ENCODE measurements around the gene TMEM158.
A peak's percentile ranks its signal among the peaks of the same experiment; 100 is the strongest.

TMEM158 gene

GRCh38 chr3:45226206-45226915, at the start of gene TMEM158:
Gene TMEM158 (minus strand): TSS chr3:45226287. CDS start chr3:45226027, 260 bp downstream.
- Histone ChIP-seq H3K27ac (ENCODE audit: low read depth, low read length) (no peak within 1 kb of the TSS), H3K27me3 (ENCODE audit: control insufficient read depth in 5 of 5, insufficient read depth in 4 of 5, low read length in 5 of 5) (peaks cover 5 to 41% (median 19%) of the 10 kb centered on the region in 5 donors), H3K4me1 (ENCODE audit: control insufficient read depth in 5 of 5, insufficient read depth in 5 of 5, low read length in 5 of 5) (peaks cover 0 to 14% (median 10%) of the 10 kb centered on the region in 5 donors), H3K9me3 (ENCODE audit: control insufficient read depth in 5 of 5, low read length in 5 of 5) (no peaks in the 10 kb centered on the region), H3K4me3 (ENCODE audit: low read depth in 1 of 5, low read length in 5 of 5) (peak within 1 kb of the TSS; percentile 59 to 80 (median 72)), H3K36me3 (ENCODE audit: control insufficient read depth in 5 of 5, insufficient read depth in 5 of 5, low read length in 5 of 5) (no peaks in the 10 kb centered on the region), H3K9ac (ENCODE audit: low read length in 5 of 5) (peak within 1 kb of the TSS in 4 of 5 donors; percentile 3 to 78 (median 55))

GRCh38 chr3:45275006-45275704, 49.1 kb upstream of the TMEM158 start:
- H3K4me3 ChIP-seq (ENCODE audit: low read depth in 1 of 5, low read length in 5 of 5) = no peak overlapping the region
- H3K9ac ChIP-seq (ENCODE audit: low read length in 5 of 5) = no peak overlapping the region
- H3K4me1 ChIP-seq (ENCODE audit: control insufficient read depth in 5 of 5, insufficient read depth in 5 of 5, low read length in 5 of 5) = no peaks in the 10 kb centered on the region

GRCh38 chr3:45273681-45274515, 47.8 kb upstream of the TMEM158 start:
- peaks cover 0 to 13% (median 9%) of the 10 kb centered on the region in 5 donors for H3K9me3 ChIP-seq (ENCODE audit: control insufficient read depth in 5 of 5, low read length in 5 of 5)
- no peaks in the 10 kb centered on the region for H3K4me1 ChIP-seq (ENCODE audit: control insufficient read depth in 5 of 5, insufficient read depth in 5 of 5, low read length in 5 of 5)
- no peak overlapping the region for H3K4me3 ChIP-seq (ENCODE audit: low read depth in 1 of 5, low read length in 5 of 5)
- H3K27me3 ChIP-seq (ENCODE audit: control insufficient read depth in 5 of 5, insufficient read depth in 4 of 5, low read length in 5 of 5) = peaks cover 0 to 5% (median 0%) of the 10 kb centered on the region in 5 donors
- no peak overlapping the region for H3K9ac ChIP-seq (ENCODE audit: low read length in 5 of 5)
- no peak overlapping the region for H3K27ac ChIP-seq (ENCODE audit: low read depth, low read length)
- H3K36me3 ChIP-seq (ENCODE audit: control insufficient read depth in 5 of 5, insufficient read depth in 5 of 5, low read length in 5 of 5) = no peaks in the 10 kb centered on the region

More at GRCh38 chr3:45275006-45275704, 49.1 kb upstream of the TMEM158 start:
- Histone ChIP-seq H3K27me3 (ENCODE audit: control insufficient read depth in 5 of 5, insufficient read depth in 4 of 5, low read length in 5 of 5) (peaks cover 0 to 5% (median 0%) of the 10 kb centered on the region in 5 donors), H3K27ac (ENCODE audit: low read depth, low read length) (no peak overlapping the region), H3K36me3 (ENCODE audit: control insufficient read depth in 5 of 5, insufficient read depth in 5 of 5, low read length in 5 of 5) (no peaks in the 10 kb centered on the region), H3K9me3 (ENCODE audit: control insufficient read depth in 5 of 5, low read length in 5 of 5) (peaks cover 0 to 13% (median 9%) of the 10 kb centered on the region in 5 donors)

GRCh38 chr3:45272828-45273470, 46.9 kb upstream of the TMEM158 start:
- Histone ChIP-seq H3K27me3 (ENCODE audit: control insufficient read depth in 5 of 5, insufficient read depth in 4 of 5, low read length in 5 of 5) (peaks cover 0 to 5% (median 0%) of the 10 kb centered on the region in 5 donors), H3K9me3 (ENCODE audit: control insufficient read depth in 5 of 5, low read length in 5 of 5) (peaks cover 0 to 11% (median 5%) of the 10 kb centered on the region in 5 donors), H3K9ac (ENCODE audit: low read length in 5 of 5) (no peak overlapping the region), H3K27ac (ENCODE audit: low read depth, low read length) (no peak overlapping the region), H3K4me1 (ENCODE audit: control insufficient read depth in 5 of 5, insufficient read depth in 5 of 5, low read length in 5 of 5) (no peaks in the 10 kb centered on the region), H3K36me3 (ENCODE audit: control insufficient read depth in 5 of 5, insufficient read depth in 5 of 5, low read length in 5 of 5) (no peaks in the 10 kb centered on the region), H3K4me3 (ENCODE audit: low read depth in 1 of 5, low read length in 5 of 5) (no peak overlapping the region)

- H3K36me3 ChIP-seq (ENCODE audit: control insufficient read depth in 5 of 5, insufficient read depth in 5 of 5, low read length in 5 of 5) = no peaks in the 10 kb centered on the region
- H3K4me1 ChIP-seq (ENCODE audit: control insufficient read depth in 5 of 5, insufficient read depth in 5 of 5, low read length in 5 of 5) = no peaks in the 10 kb centered on the region
- H3K9ac ChIP-seq (ENCODE audit: low read length in 5 of 5) = no peak overlapping the region
- peaks cover 0 to 5% (median 0%) of the 10 kb centered on the region in 5 donors for H3K27me3 ChIP-seq (ENCODE audit: control insufficient read depth in 5 of 5, insufficient read depth in 4 of 5, low read length in 5 of 5)
- H3K9me3 ChIP-seq (ENCODE audit: control insufficient read depth in 5 of 5, low read length in 5 of 5) = peaks cover 0 to 8% (median 2%) of the 10 kb centered on the region in 5 donors
- no peak overlapping the region for H3K4me3 ChIP-seq (ENCODE audit: low read depth in 1 of 5, low read length in 5 of 5)
- H3K27ac ChIP-seq (ENCODE audit: low read depth, low read length) = no peak overlapping the region
These were observed 46.1 kb upstream of the TMEM158 start for GRCh38 chr3:45272032-45272810.

- Histone ChIP-seq H3K4me1 (ENCODE audit: control insufficient read depth in 5 of 5, insufficient read depth in 5 of 5, low read length in 5 of 5) (no peaks in the 10 kb centered on the region), H3K36me3 (ENCODE audit: control insufficient read depth in 5 of 5, insufficient read depth in 5 of 5, low read length in 5 of 5) (no peaks in the 10 kb centered on the region), H3K27ac (ENCODE audit: low read depth, low read length) (no peak overlapping the region), H3K27me3 (ENCODE audit: control insufficient read depth in 5 of 5, insufficient read depth in 4 of 5, low read length in 5 of 5) (peaks cover 0 to 3% (median 0%) of the 10 kb centered on the region in 5 donors), H3K4me3 (ENCODE audit: low read depth in 1 of 5, low read length in 5 of 5) (no peak overlapping the region), H3K9ac (ENCODE audit: low read length in 5 of 5) (no peak overlapping the region), H3K9me3 (ENCODE audit: control insufficient read depth in 5 of 5, low read length in 5 of 5) (no peaks in the 10 kb centered on the region)
These were observed 43.9 kb upstream of the TMEM158 start for GRCh38 chr3:45269952-45270351.

- Histone ChIP-seq H3K27ac (ENCODE audit: low read depth, low read length) (no peak overlapping the region), H3K36me3 (ENCODE audit: control insufficient read depth in 5 of 5, insufficient read depth in 5 of 5, low read length in 5 of 5) (no peaks in the 10 kb centered on the region), H3K9ac (ENCODE audit: low read length in 5 of 5) (no peak overlapping the region), H3K9me3 (ENCODE audit: control insufficient read depth in 5 of 5, low read length in 5 of 5) (no peaks in the 10 kb centered on the region), H3K4me3 (ENCODE audit: low read depth in 1 of 5, low read length in 5 of 5) (no peak overlapping the region), H3K27me3 (ENCODE audit: control insufficient read depth in 5 of 5, insufficient read depth in 4 of 5, low read length in 5 of 5) (no peaks in the 10 kb centered on the region), H3K4me1 (ENCODE audit: control insufficient read depth in 5 of 5, insufficient read depth in 5 of 5, low read length in 5 of 5) (no peaks in the 10 kb centered on the region)
These were observed 41.0 kb upstream of the TMEM158 start for GRCh38 chr3:45267097-45267496.

- Histone ChIP-seq H3K27me3 (ENCODE audit: control insufficient read depth in 5 of 5, insufficient read depth in 4 of 5, low read length in 5 of 5) (peaks cover 0 to 3% (median 0%) of the 10 kb centered on the region in 5 donors), H3K36me3 (ENCODE audit: control insufficient read depth in 5 of 5, insufficient read depth in 5 of 5, low read length in 5 of 5) (no peaks in the 10 kb centered on the region), H3K9me3 (ENCODE audit: control insufficient read depth in 5 of 5, low read length in 5 of 5) (no peaks in the 10 kb centered on the region), H3K27ac (ENCODE audit: low read depth, low read length) (no peak overlapping the region), H3K9ac (ENCODE audit: low read length in 5 of 5) (no peak overlapping the region), H3K4me3 (ENCODE audit: low read depth in 1 of 5, low read length in 5 of 5) (no peak overlapping the region), H3K4me1 (ENCODE audit: control insufficient read depth in 5 of 5, insufficient read depth in 5 of 5, low read length in 5 of 5) (no peaks in the 10 kb centered on the region)
These were observed 35.4 kb upstream of the TMEM158 start for GRCh38 chr3:45261333-45262110.

Measured in subcutaneous abdominal adipose tissue (tissue), 5 donors.